GM18873 (cell line): ENCODE measurements around the gene KIAA0232.
"Not testable (repeated sequence)": the region's sequence is repeated elsewhere in the genome, so short reads cannot be mapped to it uniquely, and the experiment has no call there.

ENCODE experiments used
- ATAC-seq: cut with Tn5 transposase; IDR thresholded peaks from one replicate; pipeline ENCODE4 v1.9.1; 2021; ENCODE audit warnings: mild to moderate bottlenecking, moderate library complexity, moderate number of reproducible peaks; ENCODE audit not compliant: unreplicated experiment, low FRiP score

KIAA0232 gene

DNA sequence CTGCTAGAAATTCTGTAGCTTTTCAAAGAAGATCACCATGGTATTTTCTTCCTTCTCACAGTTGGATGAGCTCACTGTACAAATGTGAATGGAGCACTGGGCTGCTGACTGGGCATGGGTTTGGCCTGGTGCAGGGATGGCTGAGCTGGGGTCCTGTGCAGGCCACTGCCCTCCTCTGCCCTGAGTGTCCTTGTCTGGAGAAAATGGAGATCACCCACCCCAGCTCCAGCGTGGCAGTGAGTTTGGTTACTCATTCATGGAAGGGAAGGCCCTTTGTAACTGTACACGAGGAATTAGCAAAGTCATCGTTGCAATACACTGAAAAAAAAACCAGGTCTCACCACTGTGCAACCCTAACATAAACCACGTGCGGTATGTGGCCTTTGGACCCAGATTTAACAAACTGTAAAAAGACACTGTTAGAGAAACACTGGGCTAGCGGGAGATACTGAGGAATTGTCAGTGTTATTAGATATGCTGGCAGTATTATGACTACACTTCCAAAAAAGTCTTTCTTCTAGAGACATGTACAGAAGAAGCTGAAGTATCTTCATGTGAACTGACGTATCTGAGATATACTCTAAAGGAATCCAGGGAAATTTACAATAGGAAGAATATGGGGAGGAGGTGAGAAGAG, 111.0 kb downstream of the KIAA0232 start:
- ATAC-seq, result no peak

DNA sequence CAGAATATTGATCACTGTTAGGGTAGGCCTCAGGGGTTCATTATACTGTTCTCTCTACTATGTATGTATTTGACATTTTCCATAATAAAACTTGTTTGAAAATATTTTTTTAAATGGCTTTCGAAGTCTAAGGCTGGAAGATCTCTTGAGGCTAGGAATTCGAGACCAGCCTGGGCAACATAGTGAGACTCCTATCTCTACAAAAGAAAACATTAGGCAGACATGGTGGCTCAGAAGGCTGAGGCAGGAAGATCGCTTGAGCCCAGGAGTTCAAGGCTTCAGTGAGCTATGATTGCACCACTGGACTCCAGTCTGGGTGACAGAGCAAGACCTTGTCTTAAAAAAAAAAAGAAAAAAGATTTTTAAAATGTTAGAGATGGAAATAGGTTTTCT, 111.6 kb downstream of the KIAA0232 start:
- no peak for ATAC-seq

DNA sequence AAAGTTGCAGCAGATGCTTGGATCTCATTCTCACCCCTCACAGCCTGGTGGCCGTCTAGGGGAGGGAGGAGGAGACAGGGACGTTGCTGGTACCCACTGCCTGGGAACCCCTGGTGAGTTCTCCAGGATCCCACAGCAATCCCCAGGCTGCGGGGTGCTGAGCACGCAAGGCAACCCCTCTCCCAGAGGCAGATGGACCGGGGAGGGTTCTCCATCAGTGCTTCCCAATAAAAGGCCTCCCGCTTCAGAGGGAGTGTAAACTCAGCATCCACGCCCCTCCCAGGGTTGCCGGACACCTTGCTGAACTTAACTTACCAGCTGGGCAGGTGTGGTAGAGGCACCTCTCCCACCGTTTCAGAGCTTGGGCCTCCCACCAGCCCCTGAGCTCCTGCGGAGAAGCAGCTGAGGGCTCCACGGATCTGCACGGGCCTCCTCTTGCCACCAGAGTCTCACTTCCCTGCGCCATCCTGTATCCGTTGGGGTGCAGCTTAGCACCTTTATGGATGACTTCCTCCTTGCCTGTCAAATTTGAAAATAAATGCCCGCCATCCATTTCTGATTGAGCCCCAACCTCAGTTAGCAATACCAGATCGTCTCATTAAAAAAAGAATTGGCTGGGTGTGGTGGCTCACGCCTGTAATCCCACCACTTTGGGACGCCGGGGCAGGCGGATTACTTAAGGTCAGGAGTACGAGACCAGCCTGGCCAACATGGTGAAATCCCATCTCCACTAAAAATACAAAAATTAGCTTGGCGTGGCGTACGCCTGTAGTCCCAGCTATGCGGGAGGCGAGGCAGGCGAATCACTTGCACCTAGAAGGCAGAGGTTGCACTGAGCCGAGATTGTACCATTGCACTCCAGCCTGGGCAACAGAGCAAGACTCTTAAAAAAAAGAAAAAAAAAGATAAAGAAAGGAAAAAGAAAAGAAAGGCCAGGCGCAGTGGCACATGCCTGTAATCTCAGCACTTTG, 112.3 kb downstream of the KIAA0232 start:
- no peak for ATAC-seq

DNA sequence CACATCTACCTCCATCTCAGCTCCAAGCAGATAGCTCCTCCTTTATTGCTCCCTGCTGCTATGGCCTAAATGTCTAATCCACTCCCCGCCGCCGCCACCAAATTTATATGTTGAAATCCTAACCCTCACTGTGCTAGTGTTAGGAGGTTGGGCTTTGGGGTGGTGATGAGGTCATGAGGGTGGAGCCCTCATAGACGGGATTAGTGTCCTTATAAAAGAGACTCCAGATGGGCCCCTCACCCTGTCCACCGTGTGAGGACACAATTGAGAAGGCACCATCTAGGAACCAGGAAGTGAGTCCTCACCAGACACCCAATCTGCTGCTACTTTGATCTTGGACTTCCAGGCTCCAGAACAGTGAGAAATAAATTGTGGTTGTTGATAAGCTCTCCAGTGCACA, 113.5 kb downstream of the KIAA0232 start:
- no peak for ATAC-seq

DNA sequence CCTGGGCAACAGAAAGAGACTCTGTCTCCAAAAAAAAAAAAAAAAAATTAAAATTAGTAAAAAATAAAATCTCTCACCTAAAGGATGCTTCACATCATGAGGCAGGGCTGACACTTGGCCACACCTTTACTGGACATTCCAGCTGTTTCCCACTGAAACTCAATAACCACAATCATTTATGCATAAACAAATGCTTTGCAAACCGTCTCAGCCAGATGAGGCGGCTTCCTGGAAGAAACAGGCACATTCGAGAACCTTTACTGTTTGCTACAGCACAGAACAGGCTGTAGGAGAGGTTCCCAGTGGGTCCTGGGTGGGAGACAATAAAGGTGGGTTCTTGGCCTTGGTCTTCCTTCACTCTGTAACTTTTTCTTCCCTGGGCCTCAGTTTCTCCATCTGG, 116.2 kb downstream of the KIAA0232 start:
- ATAC-seq, result no peak

DNA sequence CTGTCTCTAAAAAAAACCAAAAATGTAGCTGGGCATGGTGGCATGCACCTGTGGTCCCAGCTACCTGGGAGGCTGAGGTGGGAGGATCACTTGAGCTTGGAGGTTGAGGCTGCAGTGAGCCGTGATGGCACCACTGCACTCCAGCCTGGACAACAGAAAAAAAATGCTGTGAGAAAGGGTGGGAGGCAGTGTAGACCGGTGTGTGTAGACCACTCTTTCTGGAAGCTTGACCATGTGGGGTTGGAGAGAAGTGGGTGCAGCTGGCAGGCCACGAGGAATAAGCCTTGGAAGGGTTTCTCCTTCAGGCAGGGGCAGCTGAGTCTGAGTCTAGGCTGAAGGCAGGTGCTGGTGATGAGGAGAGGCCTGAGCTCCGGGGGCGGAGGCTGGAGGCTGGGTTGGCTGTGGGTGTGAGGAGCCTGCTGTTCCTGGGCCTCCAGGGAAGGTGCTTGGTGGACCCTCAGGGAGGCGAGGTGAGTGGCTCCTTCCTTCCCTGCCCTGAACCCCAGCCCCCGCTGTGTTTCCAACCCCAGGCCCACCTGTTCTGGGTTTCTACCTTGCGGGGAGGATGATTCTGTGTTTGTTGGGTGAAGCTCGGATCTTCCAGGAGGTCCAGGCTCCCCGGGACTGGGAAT, 117.8 kb downstream of the KIAA0232 start:
- ATAC-seq, result no peak

DNA sequence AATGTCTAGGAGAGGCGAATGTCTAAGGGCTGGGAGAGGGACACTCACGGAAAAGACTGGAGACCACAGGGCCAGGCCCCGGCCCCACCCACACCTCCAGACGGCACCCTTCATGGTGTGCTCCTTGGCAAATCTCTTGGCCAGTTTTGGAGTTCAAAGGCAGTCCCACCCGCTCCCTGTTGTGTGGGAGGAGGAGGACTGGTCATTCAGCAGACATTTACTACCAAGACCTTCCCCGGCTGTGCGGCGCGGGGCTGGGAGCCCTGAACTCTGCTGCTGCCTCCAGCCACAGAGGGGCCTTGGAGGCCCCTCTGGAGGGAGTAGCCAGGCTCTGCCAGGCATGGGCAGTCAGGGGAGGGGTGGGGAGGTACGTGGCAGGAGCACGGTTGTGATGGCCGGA, 118.4 kb downstream of the KIAA0232 start:
- no peak for ATAC-seq

DNA sequence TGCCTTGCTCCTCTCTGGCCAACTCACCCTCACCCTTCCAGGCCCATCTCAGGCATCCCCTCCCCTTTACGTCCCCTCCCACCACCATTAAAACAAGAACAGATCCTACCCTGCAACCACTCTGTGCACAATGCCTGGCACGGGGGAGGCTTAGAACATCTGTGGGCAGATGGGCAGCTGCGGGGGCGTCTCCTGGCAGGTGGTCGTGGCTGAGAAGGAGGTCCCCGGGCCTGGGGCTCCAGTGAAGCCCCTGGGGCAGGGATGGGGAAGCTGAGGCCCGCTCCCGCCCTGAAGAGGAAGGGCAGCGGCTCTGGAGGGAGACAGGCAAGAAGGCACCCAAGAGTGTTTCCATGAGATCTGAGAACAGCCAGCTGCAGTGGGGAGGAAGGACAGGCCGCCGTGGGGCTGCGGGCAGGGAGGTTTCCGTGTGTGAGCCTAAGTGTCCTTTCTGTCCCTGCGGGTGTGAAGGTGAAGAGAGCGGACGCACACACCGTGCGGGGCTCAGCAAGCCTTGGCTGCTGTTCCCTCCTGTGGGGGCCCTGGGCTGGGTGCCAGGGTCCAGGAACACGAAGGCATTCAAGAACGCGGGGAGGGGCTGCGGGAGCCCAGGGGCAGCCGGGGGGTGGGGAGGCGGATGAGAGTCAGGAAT, 119.3 kb downstream of the KIAA0232 start:
- ATAC-seq, result no peak

DNA sequence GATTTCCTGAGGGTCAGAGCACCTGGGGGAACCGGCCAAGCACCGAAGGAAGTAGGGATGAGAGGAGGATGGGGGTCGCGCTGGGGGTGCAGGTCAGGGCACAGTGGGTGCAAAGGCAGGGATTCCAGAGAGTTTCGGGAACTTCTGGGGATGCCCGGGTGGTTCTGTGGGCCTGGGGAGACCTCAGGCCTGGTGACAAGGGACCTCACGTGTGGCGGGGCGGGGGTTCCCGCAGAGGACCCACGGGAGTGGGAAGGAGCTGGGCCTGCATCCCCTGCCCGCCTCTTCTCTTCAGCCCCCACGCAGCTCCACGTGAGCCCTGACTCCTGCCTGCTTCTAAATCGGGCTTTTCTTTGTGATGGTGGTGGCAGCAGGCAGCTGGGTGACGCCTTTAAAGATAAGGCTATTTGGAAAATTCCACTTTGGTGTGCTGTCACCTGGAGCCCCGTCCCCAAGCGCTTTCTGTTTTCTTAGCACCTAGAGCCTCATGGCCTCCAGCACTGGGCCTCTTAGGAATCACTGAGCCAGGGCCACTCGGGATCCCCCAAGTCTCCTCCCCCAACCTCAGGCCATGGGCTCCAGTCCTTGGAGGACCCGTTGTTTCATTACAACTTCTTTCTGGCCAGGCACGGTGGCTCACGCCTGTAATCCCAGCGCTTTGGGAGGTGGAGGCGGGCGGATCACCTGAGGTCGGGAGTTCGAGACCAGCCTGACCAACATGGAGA, 120.0 kb downstream of the KIAA0232 start:
- no peak for ATAC-seq

DNA sequence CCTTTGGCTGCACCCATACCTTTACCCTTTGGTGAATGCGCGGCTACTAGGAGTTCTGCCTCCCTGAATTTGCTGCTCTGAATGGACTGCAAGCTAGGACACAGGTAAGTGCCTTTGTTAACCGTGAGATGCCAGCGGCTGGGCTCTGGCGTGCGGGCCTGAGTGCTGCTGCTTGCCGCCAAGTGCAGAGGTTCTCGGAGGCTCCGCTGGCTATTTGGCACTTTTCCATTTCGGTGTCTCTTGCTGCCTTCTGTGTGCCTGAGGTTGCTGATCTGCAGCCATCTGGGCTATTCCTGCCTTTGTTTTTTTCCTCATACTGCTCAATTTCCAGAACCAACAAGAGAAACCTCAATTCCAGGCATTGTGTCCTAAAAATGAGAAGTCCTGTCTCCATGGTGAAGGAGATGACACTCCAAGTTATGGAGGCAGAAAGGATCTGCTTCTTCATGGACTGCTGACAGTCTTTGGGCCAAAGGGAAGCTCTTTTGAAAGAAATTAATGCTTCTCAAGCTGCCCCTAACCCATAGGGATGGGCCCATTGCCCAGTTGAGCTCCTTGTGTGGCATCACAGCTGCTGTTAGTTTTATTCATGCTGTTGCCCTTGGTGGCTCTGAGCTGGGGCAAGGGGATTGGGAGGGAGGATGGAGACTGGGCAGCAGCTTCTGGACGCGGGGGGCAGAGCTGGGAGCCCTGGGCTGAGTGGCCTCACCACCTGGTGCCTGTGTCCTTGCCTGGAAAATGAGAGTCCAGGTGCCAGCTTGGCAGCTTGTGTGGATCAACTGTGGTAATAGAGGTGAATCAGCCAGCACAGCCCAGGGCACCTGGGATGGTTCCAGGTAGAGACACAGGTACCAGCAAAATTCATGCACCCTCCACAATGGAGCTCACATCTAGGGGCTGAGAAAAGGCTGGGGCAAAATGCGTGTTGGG, 123.3 kb downstream of the KIAA0232 start:
- ATAC-seq, result no peak

DNA sequence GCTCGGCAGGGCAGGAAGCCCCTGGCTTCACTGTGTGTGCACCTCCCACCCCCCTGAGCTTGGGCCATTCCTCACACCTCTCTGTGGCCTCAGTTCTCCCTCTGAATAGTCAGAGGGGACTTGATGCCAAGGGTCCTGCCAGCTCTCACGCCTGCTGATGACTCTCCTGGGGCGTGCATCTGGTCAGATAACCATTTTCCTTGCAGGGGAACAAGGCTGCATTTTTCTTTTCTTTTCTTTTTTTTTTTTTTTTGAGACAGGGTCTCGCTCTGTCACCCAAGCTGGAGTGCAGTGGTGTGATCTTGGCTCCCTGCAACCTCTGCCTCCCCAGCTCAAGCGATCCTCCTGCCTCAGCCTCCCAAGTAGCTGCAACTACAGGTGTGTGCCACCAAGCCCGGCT, 124.0 kb downstream of the KIAA0232 start:
- not testable (repeated sequence) for ATAC-seq

DNA sequence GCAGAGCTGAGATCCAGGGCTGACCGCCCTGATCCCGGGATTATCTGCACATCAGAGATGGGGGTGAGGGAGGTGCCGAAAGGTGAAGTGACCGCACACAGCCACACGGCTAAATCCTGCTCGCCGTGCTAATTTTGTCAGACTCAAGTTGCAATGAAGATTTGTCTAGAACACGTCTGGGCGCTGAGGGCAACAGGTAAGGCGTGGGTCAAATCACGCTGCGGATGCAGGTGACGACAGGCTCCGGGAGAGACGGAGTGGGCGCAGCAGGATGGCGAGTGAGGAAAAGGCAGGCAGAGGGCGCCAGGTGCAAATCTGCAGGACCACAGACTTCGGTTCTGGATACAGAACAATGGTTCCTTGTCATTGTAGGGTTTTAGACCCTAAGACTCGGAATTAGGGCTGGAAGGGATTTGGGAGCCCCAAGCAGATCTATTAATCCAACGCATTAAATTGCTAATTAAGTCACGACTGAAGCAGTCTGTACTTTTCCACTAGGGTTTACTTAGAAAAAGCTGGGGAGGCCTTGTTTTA, 125.2 kb downstream of the KIAA0232 start:
- no peak for ATAC-seq

DNA sequence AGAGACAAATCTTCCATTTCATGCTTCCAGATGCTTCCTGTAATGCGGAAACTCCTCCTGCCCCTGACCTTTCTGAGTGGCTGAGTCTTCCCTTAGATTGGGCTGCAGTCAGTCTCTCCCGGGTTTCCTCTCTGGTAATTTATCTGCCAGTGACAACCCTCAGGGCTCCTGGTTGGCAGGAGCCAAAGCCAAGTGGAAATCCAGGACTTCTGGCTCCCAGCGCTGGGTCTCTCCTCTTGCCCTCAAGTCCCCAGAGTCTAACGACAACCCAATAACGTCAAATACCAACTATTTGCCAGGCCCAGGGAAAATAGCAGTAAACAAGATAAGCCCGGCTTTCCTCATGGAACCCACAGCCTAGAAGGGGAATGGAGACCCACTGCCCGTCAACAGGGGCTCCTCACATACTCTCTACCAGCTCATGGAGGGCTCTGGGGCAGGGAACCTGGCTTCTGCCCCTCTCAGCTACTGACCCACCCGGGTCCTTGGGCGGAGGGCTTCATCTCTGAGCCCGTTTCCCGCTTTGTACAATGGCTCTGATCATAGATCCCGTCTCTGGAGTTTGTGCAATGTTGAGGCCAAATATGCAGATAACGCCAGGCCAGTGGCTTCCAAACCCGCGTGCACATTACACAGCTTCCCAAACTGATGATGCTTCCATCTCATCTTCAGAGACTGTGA, 126.0 kb downstream of the KIAA0232 start:
- no peak for ATAC-seq

DNA sequence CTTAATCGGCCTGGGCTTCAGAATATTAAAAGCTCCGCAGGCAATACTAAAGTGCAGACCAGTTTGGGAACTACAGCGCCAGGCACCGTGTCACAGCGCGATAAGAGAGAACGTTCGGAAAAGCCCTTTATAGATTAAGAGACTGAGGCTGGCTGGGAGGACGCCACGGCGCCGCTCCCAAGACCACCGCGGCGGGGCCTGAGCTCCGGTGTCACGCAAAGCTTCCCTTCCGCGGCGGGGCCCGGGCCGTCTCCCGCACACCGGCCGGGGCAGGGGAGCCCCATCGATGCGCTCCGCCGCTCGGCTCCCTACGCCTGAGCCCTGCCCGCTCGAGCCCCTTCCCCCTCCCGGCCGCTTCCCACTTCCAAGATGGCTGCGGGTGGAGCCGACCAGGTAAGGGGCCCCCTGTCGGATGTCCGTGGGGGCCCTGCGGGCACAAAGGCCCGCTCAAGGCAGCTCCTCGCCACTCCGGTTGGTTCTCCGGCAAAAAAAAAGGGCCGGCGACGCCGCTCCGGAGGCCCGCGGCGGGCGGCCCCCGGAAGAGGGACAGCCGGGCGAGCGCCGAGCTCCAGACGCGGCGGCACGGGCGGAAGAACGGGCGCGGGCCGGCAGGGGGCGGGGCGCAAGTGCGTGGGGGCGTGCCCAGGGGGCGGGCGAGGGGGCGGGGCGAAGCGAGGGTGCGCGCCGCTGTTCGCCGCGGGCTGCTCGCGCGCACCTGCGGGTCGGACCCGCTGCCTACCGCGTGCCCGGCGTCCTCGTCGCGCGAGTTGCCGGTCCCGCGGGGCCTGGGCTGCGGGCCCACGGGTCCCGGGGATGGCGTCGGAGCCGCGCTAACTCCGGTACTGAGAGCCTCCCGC, 126.8 kb downstream of the KIAA0232 start, which contains the start of gene TBC1D14:
TBC1D14 (plus strand) TSS at position 714 of the 857 bp plus-strand sequence. CDS start 13,564 bp downstream, outside the sequence.
- peak; percentile 74 for ATAC-seq

DNA sequence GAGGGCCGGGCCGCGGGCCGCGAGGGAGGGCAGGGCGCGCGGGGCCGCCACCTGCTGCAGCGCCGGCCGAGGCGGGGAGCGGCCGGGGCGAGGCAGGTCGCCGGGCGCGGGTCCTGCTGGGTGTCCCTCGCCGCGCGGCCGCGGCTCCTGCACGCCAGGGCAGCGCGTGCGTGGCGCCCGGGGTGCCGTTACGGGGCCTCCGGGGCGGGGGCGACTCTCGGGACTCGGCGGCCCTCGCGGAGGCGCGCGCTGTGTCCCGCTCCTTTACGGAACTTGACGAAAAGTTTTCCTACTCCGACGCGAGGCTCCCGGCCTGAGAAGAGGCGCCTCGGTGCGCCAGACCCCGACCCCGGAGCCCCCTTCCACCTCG, 127.4 kb downstream of the KIAA0232 start:
- no peak for ATAC-seq

DNA sequence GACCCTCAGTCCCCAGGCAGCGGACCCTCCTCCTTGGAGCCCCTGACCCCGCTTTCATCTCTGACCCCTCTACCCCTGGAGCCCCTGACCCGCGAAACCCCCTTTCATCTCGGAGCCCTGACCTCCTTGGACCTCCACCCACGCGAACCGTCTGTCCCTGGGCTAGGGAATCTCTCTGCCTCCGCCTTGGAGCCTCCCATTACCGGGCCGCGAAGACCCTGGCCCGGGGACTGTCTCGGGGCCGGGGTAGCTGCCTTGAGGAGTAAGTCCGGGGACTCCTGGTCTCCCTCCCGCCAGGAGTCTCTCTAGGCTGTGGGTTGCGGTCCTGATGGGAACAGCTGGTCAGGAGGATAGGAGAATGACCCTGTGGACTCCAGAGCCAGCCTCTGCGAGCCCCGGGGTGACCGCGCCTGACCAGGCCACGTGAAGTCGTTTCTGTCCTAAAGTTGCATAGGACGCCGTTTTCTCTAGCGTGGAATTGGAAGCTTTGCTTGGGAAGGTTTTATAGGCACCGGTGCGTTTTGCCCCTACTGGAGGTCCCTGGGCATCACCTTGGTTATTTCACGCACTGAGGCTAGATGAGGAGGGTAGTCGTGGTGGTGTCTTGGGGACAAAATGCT, 127.9 kb downstream of the KIAA0232 start:
- ATAC-seq, result no peak
